ENCODE measurements around the gene PPARD.
A peak's percentile ranks its signal among the peaks of the same experiment; 100 is the strongest.
"Not testable (repeated sequence)": the region's sequence is repeated elsewhere in the genome, so short reads cannot be mapped to it uniquely, and the experiment has no call there.

PPARD gene

DNA sequence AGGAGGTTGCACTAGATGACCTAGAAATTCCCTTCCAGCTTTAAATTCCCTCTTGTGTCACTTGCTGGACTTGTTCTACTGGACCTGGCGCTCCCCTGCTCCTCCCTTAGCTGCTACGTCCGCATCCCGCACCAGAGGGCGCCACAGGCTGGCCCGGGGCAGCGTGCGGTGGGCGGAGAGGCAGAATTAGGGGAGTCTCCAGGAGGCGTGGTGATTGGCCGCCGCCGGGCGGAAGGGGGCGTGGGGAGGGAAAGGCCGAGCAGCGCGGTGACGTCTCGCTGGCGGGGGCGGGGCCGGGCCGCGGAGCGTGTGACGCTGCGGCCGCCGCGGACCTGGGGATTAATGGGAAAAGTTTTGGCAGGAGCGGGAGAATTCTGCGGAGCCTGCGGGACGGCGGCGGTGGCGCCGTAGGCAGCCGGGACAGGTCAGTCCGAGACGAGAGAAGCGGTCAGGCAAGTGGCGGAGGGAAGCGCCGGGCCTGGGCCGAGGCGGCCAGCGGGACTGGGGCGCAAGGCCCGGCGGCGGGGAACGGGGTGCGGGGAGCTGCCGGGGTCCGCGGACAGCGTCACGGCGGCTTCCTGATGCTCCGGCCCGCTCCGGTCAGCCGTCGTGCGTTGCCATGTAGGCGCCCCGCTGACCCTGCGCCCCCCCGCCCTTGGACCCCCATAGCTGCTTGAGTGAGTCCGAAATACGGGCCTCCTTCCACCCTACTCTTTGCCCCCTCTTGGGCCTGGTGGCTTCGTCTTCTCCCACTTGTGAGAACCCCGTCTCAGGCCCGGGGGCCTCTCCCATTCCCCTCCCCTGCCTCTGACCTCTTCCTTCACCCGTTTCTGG, at the start of gene PPARD:
TSS of gene PPARD (plus strand) at position 301 of the 834 bp plus-strand sequence. CDS start 68,530 bp downstream, outside the sequence.
- DNase-seq, result peak; percentile 37

DNA sequence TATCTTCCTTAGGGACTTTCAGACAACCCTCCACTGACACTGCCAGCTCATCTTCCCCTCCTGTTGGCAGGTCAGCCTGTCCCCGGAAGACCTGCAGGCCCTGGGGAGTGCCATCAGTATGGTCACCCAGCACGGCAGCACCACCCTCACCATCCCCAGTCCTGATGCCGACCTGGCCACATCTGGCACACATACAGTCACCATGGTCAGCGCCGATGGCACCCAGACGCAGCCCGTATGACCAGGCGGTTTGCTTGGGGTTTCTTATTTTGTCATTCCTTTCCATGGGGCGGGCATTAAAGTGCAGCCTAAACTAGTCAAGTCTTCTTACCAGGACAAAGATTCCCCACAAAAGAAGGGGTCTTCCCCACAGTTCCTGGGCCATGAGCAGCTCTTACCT, 48.7 kb upstream of the PPARD start:
- DNase-seq, result no peak

- DNase-seq, result no peak
Measured at GRCh38 chr6:35294308-35294945, 47.9 kb upstream of the PPARD start.

GRCh38 chr6:35295036-35295435, 47.3 kb upstream of the PPARD start:
- no peak for DNase-seq

DNA sequence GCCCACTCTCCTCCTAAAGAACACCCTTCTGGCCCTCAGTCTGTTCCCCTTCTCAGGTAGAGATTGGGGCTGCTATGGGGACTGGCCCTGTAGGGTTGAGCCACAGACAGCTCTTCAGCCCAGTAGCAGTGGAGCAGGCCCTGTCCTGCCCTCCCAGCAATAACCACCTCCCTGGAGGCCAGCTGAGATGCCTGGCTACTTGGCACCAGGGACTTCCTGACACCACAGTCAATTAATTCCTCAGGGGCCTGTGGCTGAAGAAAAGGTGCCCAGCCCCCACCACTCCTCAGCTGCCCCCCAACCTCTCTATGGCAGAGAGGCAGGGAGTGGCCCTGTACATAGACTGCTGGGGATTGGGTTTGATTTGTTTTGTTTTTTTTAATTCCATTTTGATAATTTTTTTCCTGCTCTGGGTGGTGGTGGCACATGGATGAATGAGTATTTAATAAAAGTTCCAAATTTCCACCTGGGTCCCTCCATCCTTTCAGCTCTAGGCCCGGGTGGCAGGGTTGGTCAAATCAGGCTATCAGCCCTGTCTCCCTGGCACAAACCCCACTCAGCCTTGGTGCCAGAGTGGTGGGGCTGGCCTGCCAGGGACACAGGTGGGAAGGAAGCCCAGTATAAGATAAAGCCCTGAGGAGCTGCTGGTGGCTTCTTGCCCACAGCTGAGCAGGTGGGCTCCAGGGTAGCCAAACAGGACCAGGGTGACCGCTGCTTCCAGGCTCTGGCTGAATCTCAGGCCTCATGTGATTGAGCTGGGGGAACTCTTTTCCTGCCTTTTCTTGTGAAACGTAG, 46.6 kb upstream of the PPARD start:
- no peak for DNase-seq

GRCh38 chr6:35296931-35297600, 45.3 kb upstream of the PPARD start:
- no peak for DNase-seq

GRCh38 chr6:35297601-35298481, 44.5 kb upstream of the PPARD start, which contains the start of gene DEF6:
Gene DEF6, plus strand, starts transcription at chr6:35297818. Its CDS starts 39 bp downstream, at chr6:35297857.
- DNase-seq, result peak; percentile 58

DNA sequence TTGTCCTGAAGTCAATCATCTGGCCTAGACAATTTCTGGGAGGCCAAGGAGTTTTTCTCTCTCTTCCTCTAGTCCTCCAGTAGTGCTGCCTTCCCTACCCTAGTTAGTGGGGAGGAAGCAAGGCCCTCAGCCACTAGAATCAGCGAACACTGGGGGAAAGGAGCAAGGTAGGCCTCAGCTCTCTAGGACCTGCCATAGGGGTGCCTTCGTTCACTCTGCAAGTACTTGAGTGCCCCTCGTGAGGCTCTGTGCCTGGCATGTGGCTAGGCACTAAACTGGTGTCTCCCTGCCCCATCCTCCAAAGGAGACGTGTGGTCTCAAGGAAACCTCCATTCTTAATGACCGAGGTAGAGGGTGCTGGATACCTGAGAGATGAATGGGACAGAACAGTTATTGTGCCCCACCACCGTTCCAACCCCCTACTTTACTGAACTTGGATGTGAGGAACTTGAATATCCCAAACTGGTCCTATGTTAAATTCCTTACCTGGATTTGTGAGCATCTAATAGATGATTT, 43.7 kb upstream of the PPARD start:
- no peak for DNase-seq

GRCh38 chr6:35299674-35300073, 42.7 kb upstream of the PPARD start:
- DNase-seq, result peak; percentile 47

DNA sequence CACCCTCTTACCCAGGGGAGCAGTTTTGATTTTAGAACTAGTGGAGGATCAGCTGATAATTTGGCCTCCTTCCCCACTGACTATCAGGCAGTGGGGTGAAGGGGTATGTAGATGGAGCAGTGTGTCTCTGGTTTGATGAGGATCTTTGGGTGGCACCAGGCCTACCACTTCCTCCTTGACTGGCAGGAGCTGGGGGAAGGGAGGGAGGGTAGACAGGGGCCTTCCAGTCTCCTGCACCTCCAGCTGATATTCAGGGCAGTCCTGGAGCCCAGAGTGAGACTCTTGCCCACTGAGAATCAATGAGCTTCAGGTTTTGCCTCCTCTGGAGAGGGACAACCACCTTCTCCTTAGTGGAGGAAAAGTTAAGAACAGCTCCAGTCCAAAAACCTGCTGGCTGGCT, 41.5 kb upstream of the PPARD start:
- DNase-seq, result no peak

DNA sequence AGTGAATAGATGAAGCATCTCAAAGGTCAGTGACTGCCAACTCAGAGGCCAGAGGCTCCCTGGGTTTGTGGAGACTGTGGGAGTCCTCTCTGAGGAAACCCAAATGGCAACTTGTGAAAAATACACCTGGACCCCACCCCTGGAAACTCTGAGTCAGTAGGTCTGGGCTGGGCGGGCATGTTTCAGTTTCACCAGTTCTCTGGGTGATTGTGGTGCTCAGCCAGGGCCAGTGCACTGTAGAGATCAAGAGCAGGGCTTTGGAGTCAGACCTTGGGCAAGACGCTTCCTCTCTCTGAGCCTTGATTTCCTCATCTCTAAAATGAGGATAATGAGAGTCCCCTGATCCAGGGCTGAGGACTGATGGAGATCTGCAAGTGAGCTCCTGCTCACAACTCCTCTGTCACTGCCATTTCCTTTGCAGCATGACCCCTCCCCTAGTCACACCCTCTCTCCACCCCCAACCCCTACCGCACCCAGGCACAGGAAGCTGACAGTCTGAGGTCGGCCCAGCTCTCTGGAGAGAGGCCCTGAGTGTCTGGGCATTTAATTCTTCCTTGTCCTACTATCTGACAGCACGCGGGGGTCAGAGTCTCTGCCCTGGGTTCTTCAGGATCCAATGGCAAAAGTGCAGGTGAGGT, 39.6 kb upstream of the PPARD start:
- DNase-seq, result peak; percentile 39

DNA sequence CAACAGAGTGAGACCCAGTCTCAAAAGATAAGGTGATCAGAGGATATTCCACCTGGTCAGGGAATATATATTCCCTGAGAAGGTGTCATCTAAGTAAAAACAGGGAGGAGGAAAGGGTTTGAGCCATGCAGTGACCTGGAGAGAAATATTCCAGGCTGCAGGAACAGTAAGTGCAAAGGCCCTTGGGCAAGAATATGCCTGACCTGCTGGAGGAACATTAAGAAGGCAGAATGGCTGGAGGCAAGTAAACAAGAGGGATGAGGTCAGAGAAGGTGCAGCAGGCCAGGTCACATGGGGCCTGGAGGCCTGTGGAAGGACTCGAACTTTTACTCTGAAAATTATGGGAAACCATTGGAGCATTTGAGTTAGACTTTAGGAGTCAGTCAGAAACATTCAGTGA, 38.1 kb upstream of the PPARD start:
- DNase-seq, result no peak

- no peak for DNase-seq
Measured at GRCh38 chr6:35305117-35305516, 37.2 kb upstream of the PPARD start.

- DNase-seq, result not testable (repeated sequence)
Measured at GRCh38 chr6:35307138-35307537, 35.2 kb upstream of the PPARD start.

DNA sequence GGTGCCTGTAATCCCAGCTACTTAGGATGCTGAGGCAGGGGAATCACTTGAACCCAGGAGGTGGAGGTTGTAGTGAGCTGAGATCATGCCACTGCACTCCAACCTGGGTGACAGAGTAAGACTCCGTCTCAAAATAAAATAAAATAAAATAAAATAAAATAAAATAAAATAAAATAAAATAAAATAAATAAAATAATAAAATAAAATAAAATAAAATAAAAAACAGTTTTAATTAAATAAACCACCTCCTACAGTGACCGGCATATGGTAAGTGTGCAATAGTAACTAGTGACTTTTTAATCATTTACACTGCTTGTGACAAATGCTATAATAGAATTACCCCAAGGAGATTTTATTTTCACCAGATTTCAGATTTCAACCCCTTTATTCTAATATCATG, 33.8 kb upstream of the PPARD start:
- not testable (repeated sequence) for DNase-seq

GRCh38 chr6:35309611-35310264, 32.6 kb upstream of the PPARD start:
- DNase-seq, result no peak

- no peak for DNase-seq
Measured at GRCh38 chr6:35310265-35310831, 32.0 kb upstream of the PPARD start.

GRCh38 chr6:35311390-35312075, 30.8 kb upstream of the PPARD start:
- no peak for DNase-seq

DNA sequence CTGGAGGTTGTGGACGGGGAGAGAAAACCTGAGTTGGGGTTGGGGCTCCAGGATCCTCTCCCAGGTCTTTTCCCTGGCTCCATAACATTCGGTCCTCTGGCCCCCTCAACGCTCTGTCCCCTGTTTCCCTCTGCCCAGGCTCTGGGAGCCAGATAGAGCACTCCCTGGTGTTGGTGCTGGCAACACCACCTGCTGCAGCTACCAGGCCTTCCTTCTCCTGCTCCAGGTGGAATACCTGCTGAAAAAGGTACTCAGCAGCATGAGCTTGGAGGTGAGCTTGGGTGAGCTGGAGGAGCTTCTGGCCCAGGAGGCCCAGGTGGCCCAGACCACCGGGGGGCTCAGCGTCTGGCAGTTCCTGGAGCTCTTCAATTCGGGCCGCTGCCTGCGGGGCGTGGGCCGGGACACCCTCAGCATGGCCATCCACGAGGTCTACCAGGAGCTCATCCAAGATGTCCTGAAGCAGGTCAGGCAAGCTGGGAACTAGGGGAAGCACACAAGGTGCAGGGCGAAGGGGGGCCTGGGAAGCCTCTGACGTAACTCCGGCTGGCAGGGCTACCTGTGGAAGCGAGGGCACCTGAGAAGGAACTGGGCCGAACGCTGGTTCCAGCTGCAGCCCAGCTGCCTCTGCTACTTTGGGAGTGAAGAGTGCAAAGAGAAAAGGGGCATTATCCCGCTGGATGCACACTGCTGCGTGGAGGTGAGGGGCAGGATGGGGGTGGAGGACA, 30.1 kb upstream of the PPARD start:
- no peak for DNase-seq

All from SIG-M5 (cell line).